Inferior parietal cortex (tissue), 1 donor: ENCODE measurements around the gene NAPB.
"Not testable (repeated sequence)": the region's sequence is repeated elsewhere in the genome, so short reads cannot be mapped to it uniquely, and the experiment has no call there.

Experiments used
- DNase-seq: peaks from one replicate; pipeline ENCODE4 v3.0.0-alpha.2; 2016; ENCODE audit errors: extremely low spot score

Gene NAPB

DNA sequence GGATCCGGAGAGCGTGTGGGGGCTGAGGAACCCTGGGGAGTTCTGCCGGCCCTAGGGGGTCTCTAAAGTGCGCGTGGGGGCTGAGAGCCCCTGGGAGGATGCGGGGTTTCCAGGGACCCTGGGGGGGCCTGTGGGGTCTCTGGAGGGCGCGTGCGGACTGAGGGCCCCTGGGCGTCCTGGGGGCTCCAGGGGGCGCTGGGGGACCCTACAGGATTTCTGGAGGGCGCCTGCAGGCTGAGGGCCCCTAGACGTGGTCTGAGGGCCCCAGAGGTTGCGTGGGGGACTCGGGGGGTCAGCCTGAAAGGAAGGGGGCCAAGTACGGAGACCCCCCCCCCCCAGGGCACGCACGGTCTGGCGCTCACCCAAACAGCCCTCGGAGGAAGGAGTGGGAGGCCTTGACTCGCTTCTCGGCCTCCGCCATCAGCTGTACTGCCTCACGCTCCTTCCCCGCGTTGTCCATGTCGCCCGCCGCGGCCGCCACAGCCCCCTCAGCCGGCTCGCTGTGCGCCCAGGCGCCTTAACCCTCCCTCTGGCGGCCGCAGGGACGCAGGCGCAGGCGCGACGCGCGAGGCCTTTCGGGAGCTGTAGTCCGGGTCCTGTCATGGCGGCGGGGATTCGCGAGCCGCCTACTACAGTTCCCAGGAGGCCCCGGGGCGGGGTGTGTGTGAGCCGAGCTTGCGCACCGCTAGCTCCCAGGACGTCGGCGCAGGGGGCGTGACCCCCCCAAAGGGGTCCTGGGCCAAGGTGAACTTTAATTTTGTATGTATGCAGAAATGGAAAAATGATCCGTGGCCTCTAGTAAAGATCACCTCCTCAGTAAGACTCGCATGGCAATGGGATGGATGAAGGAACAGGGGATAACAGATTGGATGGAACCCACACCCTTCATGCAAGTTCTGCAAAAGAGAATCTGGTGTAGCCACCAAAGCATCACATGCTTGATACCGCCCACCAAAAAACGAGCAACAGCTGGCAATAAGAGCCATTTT is at the start of gene NAPB:
NAPB (minus strand) TSS at position 546 of the 989 bp plus-strand sequence; CDS start at position 460, 86 bp downstream.
- peak; percentile 93 for DNase-seq

DNA sequence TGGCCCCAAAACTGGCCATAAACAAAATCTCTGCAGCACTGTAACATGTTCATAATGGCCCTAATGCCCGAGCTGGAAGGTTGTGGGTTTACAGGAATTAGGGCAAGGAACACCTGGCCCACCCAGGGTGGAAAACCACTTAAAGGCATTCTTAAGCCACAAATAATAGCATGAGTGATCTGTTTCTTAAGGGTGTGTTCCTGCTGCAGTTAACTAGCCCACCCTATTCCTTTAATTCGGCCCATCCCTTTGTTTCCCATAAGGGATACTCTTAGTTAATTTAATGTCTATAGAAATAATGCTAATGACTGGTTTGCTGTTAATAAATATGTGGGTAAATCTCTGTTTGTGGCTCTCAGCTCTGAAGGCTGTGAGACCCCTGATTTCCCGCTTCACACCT is 45.7 kb upstream of the NAPB start:
- DNase-seq, result not testable (repeated sequence)

GRCh38 chr20:23461180-23461579 is 39.9 kb upstream of the NAPB start:
- DNase-seq, result no peak

DNA sequence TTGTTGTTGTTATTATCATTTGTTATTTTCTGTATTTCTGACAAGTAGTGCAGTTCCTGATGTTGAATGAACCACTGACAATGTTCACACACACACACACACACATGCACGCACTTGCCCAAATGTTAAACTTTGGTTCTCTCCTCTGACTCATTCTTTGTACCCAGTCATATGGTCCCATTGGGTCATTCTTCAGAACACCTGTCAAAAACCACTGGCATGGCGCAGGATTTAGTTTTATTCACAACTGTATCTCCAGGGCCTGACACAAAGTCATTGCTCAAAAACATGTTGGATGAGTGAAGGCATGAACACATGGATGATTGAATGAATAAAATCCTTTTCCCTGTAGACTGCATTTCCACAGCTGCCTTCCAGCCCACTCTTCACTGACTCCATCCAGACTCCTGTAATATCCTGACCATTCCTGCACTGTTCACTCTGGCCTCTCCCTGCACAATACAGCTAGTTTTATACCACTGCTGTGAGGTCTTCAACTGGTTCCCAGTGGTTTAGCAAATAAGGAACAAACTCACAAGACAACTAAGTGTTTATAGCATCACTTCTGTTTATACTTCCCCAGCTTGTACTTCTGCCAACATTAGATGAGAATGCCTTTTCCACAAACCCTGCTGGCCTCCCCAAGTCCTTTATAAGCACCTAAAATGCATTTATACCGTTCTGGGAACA is 38.3 kb upstream of the NAPB start:
- no peak for DNase-seq

DNA sequence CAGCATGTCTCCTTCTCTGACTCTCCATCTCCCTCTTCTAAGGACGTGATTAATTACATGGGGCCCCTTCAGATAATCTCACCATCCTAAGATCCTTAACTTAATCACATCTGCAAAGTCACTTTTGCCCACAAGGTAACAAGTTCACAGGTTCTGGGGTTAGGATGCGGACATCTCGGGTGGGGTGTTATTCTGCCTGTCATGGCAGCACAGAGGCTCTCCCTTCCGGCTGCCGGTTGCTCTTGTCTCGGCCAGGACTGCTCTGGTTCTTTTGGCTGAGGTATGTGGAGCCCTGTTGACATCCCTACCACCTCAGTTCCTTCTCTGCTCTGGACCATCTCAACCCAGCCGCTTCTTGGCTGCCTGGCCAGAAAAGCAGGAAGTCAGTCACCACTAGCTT is 35.6 kb upstream of the NAPB start:
- no peak for DNase-seq

DNA sequence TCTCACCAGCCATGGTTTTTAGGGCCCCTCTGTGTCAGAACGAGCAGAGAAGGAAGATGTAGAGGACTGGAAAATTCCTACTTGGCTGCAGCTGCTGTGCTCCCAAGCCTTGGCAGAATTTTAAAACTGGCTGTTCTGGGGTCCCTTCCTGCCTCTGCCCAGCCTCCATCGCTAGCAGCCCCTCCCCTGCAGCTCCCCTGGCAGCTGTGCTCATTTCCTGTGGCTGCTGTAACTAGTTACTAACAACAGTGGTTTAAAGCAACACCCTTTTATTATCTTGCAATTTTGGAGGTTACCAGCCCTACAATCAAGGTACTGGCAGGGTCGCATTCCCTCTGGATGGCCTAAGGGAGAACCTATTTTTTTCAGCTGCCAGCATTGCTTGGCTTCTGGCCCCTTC is 35.1 kb upstream of the NAPB start:
- no peak for DNase-seq

- no peak for DNase-seq
Observed at GRCh38 chr20:23455639-23456038, 34.4 kb upstream of the NAPB start.

DNA sequence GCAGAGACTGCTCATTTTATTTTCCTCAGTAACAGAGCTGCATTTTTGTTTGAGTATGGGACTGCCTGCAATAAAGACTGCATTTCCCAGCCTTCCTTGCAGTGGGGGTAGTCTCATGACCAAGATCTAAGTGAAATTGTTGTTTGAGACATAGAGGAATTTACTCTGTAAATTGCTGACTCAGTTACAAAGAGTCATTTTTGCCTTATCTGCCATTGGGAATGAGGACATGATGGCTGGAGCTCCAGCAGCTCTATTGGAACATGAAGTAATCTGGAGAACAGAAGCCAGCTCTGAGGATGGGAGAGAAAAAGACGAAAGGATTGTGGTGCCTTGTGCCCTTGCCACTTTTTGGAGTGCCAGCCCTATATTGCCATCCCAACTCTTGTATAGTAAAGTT is 33.5 kb upstream of the NAPB start:
- DNase-seq, result no peak

DNA sequence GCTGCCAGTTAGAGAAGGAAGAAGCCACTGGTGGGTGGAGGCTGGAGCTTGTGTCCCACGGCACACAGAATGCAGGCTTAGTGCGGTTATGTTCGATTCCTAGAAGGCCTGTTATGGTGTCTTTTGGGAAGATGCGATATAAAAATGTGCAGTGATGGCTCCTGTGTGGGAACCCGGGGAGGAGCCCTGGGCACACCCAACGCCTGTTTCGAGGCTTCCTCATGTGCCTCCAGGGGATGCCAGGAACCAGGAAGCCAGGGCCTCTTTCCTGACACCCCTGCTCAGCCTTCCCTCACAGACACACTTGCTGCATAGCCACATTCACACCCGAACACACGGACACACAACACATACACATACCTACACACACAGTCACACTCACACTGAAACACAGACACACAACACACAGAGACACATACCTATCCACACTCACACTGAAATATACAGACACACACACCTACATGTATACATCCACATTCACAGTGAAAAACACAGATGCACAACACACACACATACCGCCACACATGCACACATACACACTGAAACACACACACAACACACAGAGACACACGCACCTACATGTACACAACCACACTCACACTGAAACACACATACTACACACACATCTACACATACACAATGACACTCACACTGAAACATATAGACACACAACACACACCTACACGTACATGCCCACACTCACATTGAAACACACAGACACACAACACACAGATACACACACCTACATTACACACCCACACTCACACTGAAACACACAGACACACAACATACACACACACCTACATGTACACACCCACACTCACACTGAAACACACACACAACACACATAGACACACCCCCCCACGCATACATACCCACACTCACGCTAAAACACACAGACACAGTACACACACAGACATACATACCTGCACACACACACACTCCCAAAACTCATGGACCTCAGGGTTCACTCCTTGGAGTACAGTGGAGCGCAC is 32.6 kb upstream of the NAPB start:
- no peak for DNase-seq

DNA sequence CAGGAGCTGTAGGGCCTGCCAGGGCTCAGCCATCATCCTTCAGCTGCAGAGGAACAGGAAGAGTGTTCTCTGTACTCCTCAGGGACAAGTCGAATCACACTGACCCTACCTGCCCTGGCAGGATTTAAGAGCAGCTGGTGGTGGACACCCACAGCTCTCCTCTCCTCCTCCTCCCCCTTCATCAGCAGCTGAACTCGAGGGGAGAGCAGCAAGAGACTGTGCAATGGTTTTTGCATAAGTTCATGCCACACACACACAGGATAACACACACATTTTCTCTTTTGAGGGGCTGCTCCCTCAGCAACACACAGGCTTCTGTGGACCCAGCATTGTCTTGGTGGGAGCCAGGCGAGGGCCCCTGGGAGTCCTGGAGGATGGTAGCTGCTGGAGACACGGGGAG is 31.5 kb upstream of the NAPB start, which contains the start of gene CST11:
CST11 (minus strand) TSS at position 101 of the 400 bp plus-strand sequence; CDS start at position 36, 65 bp downstream.
- DNase-seq, result no peak

GRCh38 chr20:23451956-23452487 is 30.7 kb upstream of the NAPB start:
- no peak for DNase-seq

DNA sequence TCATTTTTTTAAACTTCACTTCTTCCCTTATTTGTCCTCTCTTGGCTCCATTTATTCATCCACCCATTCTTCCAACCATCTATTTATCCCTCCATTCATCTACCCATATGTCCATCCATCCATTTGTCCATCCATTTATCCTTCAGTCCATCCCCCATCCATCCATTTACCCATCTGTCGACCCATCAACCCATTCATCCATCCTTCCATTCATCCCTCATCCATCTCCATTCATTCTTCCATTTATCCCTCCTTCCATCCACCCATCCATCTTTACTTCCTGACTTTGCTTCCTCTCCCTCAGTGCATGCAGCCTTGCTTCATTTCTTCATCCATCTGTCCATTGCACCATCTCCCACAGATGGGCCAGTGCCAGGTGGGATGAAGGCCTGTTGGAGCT is 29.6 kb upstream of the NAPB start:
- no peak for DNase-seq

DNA sequence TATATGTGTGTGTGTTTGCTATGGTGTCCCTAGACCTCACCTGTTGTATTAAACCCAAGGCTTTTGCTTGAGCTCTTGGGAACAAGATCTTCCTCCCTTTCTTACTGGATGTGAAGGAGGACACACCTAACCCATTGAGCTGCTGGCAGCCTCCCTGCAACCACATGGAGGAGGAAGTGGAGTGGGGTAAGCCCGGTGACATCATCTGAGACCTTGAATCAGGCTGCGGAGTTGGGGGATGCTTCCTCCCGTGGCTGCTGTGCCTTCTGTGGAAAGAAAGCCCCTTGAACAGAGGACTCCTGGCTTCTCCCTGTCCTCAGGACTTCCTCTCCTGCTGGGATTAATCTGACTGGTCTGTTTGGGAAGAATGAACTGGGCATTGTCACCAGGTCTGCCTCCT is 28.1 kb upstream of the NAPB start:
- no peak for DNase-seq

DNA sequence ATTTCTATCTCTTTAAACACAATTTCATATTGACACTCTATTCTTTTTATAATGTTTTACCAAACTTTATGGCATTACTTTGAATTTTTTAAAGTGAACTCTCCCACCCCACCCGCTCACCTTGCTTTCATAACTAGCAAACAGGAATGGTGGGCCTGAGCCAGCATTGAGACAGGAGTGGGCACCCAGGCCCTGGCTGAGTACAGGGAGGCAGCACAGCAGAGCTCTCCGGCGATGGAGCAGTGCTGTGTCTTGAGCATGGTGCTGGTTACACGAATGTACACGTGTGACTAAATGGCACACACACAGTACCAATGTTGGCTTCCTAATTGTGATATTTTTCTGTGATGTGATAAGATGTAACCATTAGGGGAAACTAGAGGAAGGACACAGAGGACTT is 26.9 kb upstream of the NAPB start:
- DNase-seq, result no peak

GRCh38 chr20:23446505-23446904 is 25.2 kb upstream of the NAPB start:
- peak; percentile 83 for DNase-seq

- DNase-seq, result no peak
Observed at GRCh38 chr20:23445596-23446217, 24.4 kb upstream of the NAPB start.

GRCh38 chr20:23444859-23445258 is 23.6 kb upstream of the NAPB start:
- no peak for DNase-seq

- no peak for DNase-seq
Observed at GRCh38 chr20:23442436-23442835, 21.1 kb upstream of the NAPB start.

GRCh38 chr20:23441850-23442313 is 20.6 kb upstream of the NAPB start:
- peak; percentile 93 for DNase-seq

GRCh38 chr20:23440004-23440403 is 18.7 kb upstream of the NAPB start:
- no peak for DNase-seq

DNA sequence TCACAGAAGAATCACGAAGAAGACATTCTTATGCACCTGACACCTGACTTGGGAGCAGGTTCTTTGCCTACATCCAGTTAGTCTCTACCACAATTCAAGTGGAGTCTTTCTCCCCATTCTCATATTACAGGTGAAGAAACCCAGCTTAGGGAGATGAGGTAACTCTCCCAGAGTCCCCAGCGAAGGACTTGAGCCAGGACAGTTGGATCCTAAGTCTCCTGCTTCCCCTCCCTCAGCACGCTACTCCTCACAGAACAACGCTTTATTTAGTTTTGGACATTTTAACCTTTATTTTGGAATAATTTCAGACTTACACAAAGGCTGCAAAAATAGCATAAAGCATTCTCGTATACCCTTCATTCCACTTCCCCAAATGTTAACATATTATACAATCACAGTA is 17.4 kb upstream of the NAPB start:
- no peak for DNase-seq
